Liver (tissue), 3 donors: ENCODE measurements around the gene GPAT2.
"Not testable (repeated sequence)": the region's sequence is repeated elsewhere in the genome, so short reads cannot be mapped to it uniquely, and the experiment has no call there.

Experiments used
- CTCF ChIP-seq: fragments of 150-350 bp; IDR thresholded peaks from 2 replicates; pipeline ENCODE4 v1.5.1; 2017; ENCODE audit warnings: improper control_type of control experiment, low read depth, low read length; ENCODE audit not compliant: missing input control
- EGR1 ChIP-seq, 2 donors: IDR thresholded peaks; 2 replicates each; pipeline ENCODE4 v1.6.1; 2016 to 2018; ENCODE audit warnings: antibody characterized with exemption in 2 of 2, low read depth in 2 of 2
- FOXA1 ChIP-seq: IDR thresholded peaks from 2 replicates; pipeline ENCODE4 v1.6.1; 2016; ENCODE audit warnings: antibody characterized with exemption
- JUND ChIP-seq, 2 donors: IDR thresholded peaks; 2 replicates each; pipeline ENCODE4 v1.6.1; 2016; ENCODE audit warnings: antibody characterized with exemption in 2 of 2
- REST ChIP-seq: IDR thresholded peaks from 2 replicates; pipeline ENCODE4 v1.6.1; 2016; ENCODE audit warnings: antibody characterized with exemption, mild to moderate bottlenecking
- SP1 ChIP-seq: IDR thresholded peaks from 2 replicates; pipeline ENCODE4 v1.6.1; 2018; ENCODE audit warnings: antibody characterized with exemption, mild to moderate bottlenecking
- TAF1 ChIP-seq: conservative IDR thresholded peaks from 2 replicates; pipeline ENCODE4 v1.6.1; 2016; ENCODE audit warnings: antibody characterized with exemption, mild to moderate bottlenecking
- TF ChIP-seq, protein P1 (sequence below): IDR thresholded peaks from 2 replicates; pipeline ENCODE4 v1.6.1; 2016; ENCODE audit warnings: antibody characterized with exemption
- TF ChIP-seq, protein P2 (sequence below): IDR thresholded peaks from 2 replicates; pipeline ENCODE4 v1.6.1; 2016; ENCODE audit warnings: antibody characterized with exemption
- donor health status: healthy.
- donor health status: healthy.

DNA sequence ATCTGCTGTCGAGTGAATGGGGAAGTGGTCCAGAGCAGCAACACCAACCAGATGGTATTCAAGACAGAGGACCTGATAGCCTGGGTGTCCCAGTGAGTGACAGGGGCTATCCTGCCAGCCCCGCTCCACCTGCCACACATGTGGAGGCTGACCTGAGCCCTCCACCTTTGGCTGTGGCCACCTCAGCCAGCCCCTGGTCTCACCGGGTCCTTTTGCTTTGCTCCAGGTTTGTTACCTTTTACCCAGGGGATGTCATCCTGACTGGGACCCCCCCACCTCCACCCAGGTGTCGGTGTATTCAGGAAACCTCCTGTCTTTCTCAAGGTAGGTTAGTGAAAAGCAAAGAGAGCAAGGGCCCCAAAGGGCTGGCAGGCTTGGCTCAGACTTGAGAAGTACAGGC is 13.6 kb downstream of the GPAT2 start:
- not testable (repeated sequence) for TF ChIP-seq CTCF; JUND (IDR thresholded peaks at IDR 0.05); SP1; FOXA1; REST; EGR1 (IDR thresholded peaks at IDR 0.05; ENCODE audit: low read depth in 2 of 2); TAF1
- TF ChIP-seq, protein P1, sequence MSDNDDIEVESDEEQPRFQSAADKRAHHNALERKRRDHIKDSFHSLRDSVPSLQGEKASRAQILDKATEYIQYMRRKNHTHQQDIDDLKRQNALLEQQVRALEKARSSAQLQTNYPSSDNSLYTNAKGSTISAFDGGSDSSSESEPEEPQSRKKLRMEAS, result not testable (repeated sequence)
- TF ChIP-seq, protein P2, sequence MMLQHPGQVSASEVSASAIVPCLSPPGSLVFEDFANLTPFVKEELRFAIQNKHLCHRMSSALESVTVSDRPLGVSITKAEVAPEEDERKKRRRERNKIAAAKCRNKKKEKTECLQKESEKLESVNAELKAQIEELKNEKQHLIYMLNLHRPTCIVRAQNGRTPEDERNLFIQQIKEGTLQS, result not testable (repeated sequence)
